NCI-H2081 (cell line): ENCODE data around the gene TGFB1.

ENCODE experiments used
- DNase-seq, 2 experiments: peaks; one replicate each; lab custom pipeline; 2025; lab: John Stamatoyannopoulos, UW

The TGFB1 gene

GRCh38 chr19:41341669-41342490 lies 11.8 kb downstream of the TGFB1 start:
- DNase-seq: no peak

DNA sequence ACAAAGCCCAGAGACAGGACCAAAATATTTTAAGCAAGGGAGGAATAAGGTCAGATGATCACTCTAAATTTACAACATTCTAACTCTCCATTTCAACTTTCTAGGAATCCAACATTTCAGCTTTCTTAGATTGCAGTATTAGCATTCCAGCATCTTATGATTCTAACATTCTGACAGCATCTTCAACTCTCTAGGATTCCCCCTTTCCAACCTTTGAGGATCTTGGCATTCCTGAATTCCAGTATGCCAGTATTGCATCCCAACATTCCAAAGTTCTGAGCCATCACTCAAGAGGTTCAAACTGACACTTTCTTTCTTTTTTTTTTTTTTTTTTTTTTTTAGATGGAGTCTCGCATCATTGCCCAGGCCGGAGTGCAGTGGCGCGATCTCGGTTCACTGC lies 13.8 kb downstream of the TGFB1 start:
- no peak for DNase-seq

- no peak for DNase-seq
These were observed 18.3 kb downstream of the TGFB1 start for GRCh38 chr19:41335467-41335866.

GRCh38 chr19:41334793-41335192 lies 18.9 kb downstream of the TGFB1 start:
- DNase-seq: no peak

DNA sequence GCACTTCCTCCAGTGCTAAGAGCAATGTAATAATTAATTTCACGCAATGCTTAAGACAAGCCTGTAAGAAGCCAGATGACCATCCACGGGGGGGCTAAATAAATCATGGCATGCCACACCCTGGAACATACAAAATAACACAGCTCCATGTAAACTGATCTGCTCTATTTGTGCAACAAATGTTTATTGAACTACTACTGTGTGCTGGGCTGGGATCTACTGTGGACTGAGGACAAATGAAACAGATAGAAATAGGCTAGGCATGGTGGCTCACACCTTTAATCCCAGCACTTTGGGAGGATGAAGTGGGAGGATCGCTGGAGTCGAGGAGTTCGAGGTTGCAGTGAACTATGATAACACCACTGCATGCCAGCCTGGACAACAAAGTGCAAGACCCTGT lies 21.3 kb downstream of the TGFB1 start:
- DNase-seq: no peak

GRCh38 chr19:41332000-41332399 lies 21.7 kb downstream of the TGFB1 start:
- DNase-seq: no peak

DNA sequence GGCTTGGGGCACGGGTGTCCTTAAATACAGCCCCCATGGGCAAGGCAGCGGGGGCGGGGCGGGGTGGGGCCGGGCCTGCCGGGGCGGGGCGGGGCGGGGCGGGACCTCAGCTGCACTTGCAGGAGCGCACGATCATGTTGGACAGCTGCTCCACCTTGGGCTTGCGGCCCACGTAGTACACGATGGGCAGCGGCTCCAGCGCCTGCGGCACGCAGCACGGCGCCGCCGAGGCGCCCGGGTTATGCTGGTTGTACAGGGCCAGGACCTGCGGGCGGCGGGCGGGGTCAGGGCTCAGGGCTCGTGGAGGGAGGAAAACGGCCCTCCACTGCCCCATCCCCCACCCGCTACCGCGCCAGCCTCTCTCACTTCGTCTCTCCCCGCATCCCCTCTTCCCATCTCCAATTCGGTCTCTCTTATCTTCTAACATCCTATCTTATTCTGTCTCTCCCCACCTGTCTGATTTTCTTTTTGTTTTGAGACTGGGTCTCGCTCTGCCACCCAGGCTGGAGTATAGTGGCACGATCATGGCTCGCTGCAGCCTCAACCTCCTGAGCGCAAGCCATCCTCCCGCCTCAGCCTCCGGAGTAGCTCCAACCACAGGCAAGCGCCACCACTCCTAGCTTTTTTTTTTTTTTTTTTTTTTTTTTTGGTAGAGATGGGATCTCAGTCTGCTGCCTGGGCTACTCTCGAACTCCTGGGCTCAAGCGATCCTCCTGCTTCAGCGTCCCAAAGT lies 22.6 kb downstream of the TGFB1 start:
- no peak for DNase-seq

- no peak for DNase-seq
These were observed 23.2 kb downstream of the TGFB1 start for GRCh38 chr19:41330481-41330880.

DNA sequence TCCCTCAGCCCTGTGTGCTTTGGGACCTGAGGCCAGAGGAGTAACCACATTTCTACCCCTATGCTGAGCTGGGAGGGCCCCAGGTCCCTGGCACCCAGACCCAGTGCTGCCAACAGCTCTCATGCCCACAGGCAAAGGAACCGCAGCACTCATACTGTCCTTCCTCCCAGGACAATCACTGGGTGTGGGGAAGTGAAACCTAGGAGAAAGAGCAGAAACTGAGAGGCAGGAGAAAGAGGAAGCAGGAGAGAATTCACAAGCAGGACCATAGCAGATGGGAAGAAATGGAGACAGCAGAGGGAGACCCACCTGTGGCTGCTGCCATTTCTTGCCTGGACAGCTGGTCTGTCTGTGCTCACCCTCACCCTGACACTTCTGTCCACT lies 24.9 kb downstream of the TGFB1 start:
- DNase-seq: no peak

DNA sequence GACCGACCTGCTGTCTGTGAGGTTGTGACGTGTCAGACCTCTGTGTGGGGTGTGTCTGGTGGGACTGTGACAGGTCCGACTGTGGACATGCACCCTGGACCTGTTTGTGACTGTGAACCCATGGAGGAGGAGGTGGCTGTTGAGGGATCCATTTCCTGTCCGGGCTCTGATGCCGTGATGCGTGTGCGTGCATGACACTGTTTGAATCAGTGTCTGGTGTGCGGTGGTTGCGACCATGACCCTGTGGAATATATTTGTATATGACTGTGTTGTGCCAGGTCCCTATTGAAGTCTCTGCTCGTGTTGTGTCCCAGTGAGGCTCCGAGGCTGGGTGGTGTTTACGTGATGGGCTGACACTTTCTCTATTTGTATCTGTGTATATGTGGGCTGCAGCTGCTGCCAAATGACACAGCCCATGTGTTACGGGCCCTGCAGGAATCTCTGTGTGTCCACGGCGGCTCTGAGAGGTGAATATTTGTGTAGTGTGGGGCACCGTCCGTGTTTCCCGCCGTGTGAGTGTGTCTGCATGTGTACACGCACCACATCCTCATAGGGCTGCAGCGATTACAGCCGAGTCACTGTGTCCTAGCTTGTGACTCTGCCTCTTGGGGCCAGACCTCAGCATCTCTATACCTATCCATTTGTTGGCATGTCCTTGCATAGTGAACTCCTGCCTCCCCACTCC lies 25.4 kb downstream of the TGFB1 start:
- no peak for DNase-seq

DNA sequence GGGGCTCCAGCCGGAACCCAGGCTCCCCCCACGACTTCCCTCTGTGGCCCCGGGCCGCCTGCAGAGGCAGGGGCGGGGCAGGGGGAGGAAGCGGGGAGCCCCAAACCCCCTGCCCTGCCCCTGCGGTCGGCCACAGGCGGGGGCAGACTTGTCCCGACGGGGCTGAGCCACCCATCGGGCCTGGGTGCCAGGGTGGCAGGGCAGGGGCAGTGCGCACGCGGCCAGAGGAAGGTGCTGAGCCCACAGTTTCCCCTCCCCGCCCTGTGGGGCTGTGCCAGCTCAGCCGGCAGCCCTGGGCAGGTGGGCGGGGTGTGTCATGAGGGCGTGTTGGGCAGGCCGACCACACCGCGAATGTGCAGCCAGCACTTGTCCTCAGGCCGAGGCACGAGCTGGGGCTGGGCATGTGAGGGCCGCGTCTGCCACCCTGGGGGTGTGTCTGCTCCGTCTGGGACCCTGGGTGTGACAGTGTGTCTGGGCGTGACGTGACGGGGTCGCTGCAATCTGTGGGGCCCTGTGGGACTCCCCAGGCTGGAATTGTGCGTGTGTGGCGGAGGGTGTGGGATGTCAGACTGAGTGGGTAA lies 26.1 kb downstream of the TGFB1 start:
- no peak for DNase-seq

GRCh38 chr19:41327076-41327575 lies 26.6 kb downstream of the TGFB1 start:
- no peak for DNase-seq

- peak in 1 of 2 experiments; percentile 28 for DNase-seq
These were observed 27.6 kb downstream of the TGFB1 start for GRCh38 chr19:41325947-41326706.

DNA sequence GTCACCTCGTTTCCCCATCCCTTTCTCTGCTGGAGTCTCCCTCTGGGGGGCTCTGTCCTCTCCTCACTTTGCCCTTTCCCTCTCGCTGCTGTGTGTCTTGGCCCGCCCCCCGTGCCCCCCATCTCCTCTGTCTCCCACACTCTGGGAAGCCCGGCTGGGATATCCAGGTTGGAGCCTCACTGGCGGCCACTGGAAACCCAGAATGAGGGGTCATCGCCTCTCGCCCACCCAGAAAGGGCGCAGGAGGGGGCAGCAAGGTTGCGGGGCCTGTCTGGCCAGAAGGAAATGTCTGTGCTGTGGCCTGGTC lies 28.1 kb downstream of the TGFB1 start:
- DNase-seq: no peak

- no peak for DNase-seq
These were observed 28.6 kb downstream of the TGFB1 start for GRCh38 chr19:41324921-41325639.

- no peak for DNase-seq
These were observed 29.5 kb downstream of the TGFB1 start for GRCh38 chr19:41324231-41324702.

DNA sequence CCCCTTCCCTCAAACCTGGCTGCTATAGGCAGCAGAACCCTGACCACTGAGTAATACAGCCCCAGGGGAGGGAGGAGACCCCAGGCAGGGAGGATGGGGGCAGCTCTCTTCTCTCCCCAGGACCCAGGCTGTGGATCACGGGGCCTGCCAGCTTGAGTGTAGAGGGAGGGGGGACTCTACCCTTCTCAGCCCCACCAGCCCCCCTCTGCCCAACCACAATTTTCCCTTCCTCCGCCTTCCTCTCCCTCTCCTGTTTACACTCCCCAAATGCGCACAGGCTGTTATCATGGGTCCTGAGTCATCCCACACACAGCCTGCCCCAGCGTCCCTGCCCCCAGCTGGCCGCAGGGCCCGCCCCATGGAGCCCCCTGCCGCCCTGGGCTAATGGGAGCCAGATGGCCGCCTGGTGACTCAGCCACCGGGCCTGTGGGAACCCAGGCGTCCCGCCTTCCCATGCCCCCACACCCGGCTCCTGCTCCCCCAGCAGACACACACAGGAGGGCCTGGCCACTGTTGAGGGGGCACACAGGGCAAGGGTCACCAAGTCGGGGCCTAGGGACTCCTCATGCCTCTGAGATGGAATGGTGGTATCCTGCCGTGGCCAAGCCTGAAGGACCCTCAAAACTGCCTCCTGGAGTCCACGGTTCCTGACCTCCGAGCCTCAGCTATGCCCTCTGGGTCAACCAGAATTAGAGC lies 30.1 kb downstream of the TGFB1 start:
- no peak for DNase-seq

- DNase-seq: no peak
These were observed 30.7 kb downstream of the TGFB1 start for GRCh38 chr19:41323023-41323422.

DNA sequence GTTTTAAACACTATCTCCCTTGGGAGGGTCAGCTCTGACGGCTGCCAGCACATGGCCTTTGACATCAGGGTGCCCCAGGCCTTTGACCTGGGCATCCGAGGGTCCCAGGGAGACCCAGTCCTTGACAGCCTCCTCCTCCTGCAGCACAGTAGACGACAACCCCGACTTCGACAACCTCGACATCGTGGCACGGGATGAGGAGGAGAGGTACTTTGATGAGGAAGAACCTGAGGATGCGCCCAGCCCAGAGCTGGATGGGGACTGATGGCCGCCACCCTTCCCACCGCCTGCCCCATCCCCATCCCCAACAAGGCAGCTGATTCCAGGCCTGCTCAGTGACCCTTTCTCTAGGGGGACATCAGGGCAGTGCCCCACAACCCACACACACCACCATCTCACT lies 31.3 kb downstream of the TGFB1 start:
- no peak for DNase-seq

DNA sequence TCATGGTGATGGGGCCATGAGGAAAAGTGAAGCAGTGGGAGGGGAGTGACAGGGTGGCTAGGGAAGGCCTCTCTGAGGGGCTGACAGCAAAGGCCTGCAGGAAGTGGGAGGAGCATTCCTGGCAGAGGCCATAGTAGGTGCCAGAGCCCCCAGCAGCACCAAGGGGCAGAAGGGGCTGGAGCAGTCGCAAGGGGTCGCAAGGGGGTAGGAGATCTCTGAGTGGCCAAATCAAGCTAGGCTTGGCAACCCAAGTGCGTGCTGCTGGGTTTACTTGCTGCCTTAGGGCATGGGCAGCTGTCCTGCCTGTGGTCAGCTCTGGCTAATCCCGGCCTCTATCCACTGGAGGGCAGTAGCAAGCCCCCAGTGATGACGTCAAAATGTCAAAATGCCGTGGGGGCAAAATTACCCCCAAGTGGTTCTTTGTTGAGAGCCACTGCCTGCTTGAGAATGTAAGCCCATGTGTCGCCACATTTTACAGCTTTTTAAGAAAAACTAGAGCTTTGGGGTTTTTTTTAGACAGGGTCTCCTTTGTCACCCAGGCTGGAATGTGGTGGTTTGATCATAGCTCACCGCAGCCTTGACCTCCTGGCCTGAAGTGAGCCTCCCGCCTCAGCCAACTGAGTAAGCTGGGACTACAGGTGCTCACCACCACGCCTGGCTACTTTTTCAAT lies 32.0 kb downstream of the TGFB1 start:
- DNase-seq: no peak
